ENCODE measurements around the gene ADCY3. TPM values are rescaled to one million over a fixed set of nuclear protein-coding genes. Genes with fewer than 3 reads are reported as not detected.
A peak's percentile ranks its signal among the peaks of the same experiment; 100 is the strongest.

Gene ADCY3
- total and polyA plus RNA-seq, 7 experiments from 2014 or later = 2.0 to 44.7 (median 5.1) TPM

DNA sequence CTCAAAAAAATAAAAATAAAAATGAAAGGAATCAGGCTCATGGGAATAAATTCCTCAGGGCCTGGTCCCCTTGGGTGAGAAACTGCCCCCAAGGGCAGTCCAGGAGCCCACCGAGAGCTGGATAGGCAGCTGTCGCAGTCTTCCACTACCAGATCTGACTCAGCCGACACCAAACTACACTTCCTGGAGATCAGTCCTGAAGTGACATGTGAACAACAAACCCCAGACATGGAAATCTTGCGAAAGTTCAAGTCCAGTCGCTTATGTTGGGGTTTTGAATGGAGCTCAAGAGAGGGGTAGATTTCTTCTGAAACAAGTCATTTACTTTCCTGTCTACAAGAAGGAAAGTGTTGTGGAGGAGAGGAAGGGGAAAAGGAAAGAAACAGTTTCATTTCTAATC, 12.9 kb downstream of the ADCY3 start:
- Histone ChIP-seq H3K27me3 (ENCODE audit: control insufficient read depth in 2 of 2, insufficient read depth in 2 of 2, low read length in 2 of 2) (no peaks in the 10 kb centered on the region), H3K9me3 (ENCODE audit: control insufficient read depth in 2 of 3, low read length in 3 of 3) (no peaks in the 10 kb centered on the region), H3K4me3 (ENCODE audit: low read length) (no peak overlapping the region), H3K4me1 (ENCODE audit: control insufficient read depth in 2 of 2, insufficient read depth in 2 of 2, low read length in 2 of 2) (no peaks in the 10 kb centered on the region), H3K36me3 (ENCODE audit: control insufficient read depth in 2 of 3, insufficient read depth in 3 of 3, low read length in 3 of 3) (no peaks in the 10 kb centered on the region), H3K27ac (ENCODE audit: low read depth, low read length) (no peak overlapping the region)
- intact Hi-C loops (cut with micrococcal nuclease) = no loop called here
- Mint-ChIP-seq H3K9me3 (peaks cover 0 to 5% (median 0%) of the 10 kb centered on the region in 11 donors), H3K4me3 (no peak overlapping the region), H3K27ac (no peak overlapping the region), H3K4me1 (peaks cover 0 to 17% (median 5%) of the 10 kb centered on the region in 7 donors), H3K36me3 (peaks cover 7 to 38% (median 31%) of the 10 kb centered on the region in 5 donors), H3K27me3 (no peaks in the 10 kb centered on the region)
- CTCF ChIA-PET = no interaction called here
- POLR2A ChIA-PET = interaction anchor here (0.7 kb wide), 1 partner anchor 307 kb away, joined by 3 read pairs; no protein-coding TSS in a partner anchor
- ATAC-seq = no peak
- DNase-seq = no peak

DNA sequence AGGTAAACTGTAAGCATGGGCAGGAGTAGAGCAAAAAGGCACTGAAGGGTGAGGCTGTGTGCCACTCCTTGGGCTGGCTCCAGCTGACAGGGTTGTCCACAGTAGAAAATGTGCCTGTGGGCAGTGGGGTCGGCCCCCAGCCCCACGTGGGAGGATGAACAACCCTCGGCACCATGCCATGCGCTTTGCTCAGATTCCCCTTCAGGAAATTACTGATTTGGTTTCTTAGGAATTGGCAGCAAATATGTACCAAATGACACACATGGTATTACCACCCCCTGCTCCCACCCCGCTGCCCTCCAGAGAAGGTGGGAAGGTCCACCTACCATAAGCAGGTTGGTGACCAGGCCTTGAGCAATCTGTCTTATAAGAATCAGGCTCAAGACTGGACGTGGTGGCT, 13.6 kb downstream of the ADCY3 start:
- H3K27ac Mint-ChIP-seq = no peak overlapping the region

DNA sequence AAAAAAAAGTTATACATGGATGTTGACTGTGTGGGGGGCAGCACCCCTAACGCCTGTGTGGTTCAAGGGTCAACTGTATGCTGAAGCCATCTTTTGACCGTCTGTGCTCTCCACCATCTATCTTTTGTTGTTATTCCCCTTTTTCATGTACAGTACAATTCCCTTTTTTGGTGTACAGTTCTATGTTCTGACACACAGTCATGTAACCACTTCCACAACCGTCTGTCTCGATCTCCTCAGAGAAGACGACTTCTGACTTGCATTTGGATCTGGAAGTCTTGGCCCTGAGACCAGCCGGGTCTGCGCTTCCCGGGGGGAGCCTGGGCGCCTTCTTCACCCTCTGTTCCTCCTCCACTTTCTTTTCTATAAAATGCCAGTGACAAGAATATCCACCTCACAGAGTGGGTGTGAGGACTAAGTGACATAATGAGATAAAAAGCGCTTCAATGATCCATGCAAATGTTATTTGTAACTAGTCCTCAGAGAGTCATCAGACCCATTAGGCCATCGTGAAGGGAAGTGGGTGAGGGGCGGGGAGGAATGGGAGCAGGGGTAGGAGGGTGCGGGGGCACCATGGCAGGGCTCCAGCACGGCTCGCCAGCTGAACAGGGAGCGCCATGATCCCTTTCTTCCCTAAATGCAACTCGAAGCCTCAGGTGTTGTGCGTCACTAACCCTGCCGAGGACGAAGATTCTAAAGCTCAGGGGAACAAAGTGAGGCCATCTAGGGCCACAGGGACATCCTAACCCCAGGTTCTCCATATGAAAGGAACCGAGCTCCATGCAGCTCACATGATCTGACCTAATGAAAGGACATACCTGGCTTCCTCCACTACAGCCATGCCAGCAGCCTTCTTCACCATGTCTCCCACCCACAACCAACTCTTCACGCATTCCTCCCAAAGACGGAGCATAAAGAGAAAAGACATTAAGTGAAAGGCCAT, 16.6 kb downstream of the ADCY3 start:
- intact Hi-C loops (cut with micrococcal nuclease) = no loop called here
- DNase-seq = no peak
- Mint-ChIP-seq H3K27ac (no peak overlapping the region), H3K9me3 (peaks cover 0 to 5% (median 0%) of the 10 kb centered on the region in 11 donors), H3K36me3 (peaks cover 7 to 32% (median 29%) of the 10 kb centered on the region in 5 donors), H3K4me3 (no peak overlapping the region), H3K27me3 (no peaks in the 10 kb centered on the region), H3K4me1 (peaks cover 0 to 6% (median 4%) of the 10 kb centered on the region in 7 donors)
- H3K27me3 ChIP-seq (ENCODE audit: control insufficient read depth in 2 of 2, insufficient read depth in 2 of 2, low read length in 2 of 2) = no peaks in the 10 kb centered on the region
- CTCF ChIA-PET = no interaction called here
- H3K27ac ChIP-seq (ENCODE audit: low read depth, low read length) = no peak overlapping the region
- ATAC-seq = no peak
- H3K4me1 ChIP-seq (ENCODE audit: control insufficient read depth in 2 of 2, insufficient read depth in 2 of 2, low read length in 2 of 2) = no peaks in the 10 kb centered on the region
- no peaks in the 10 kb centered on the region for H3K36me3 ChIP-seq (ENCODE audit: control insufficient read depth in 2 of 3, insufficient read depth in 3 of 3, low read length in 3 of 3)
- H3K9me3 ChIP-seq (ENCODE audit: control insufficient read depth in 2 of 3, low read length in 3 of 3) = no peaks in the 10 kb centered on the region
- H3K4me3 ChIP-seq (ENCODE audit: low read length) = no peak overlapping the region
- POLR2A ChIA-PET = no interaction called here

More for the DNA sequence above, 13.6 kb downstream of the ADCY3 start:
- Mint-ChIP-seq H3K9me3 (peaks cover 0 to 5% (median 0%) of the 10 kb centered on the region in 11 donors), H3K36me3 (peaks cover 7 to 35% (median 31%) of the 10 kb centered on the region in 5 donors), H3K4me1 (peaks cover 0 to 17% (median 5%) of the 10 kb centered on the region in 7 donors), H3K4me3 (no peak overlapping the region), H3K27me3 (no peaks in the 10 kb centered on the region)
- DNase-seq = no peak
- H3K27ac ChIP-seq (ENCODE audit: low read depth, low read length) = no peak overlapping the region
- ChIA-PET CTCF (no interaction called here), POLR2A (no interaction called here)
- intact Hi-C loops (cut with micrococcal nuclease) = no loop called here
- H3K36me3 ChIP-seq (ENCODE audit: control insufficient read depth in 2 of 3, insufficient read depth in 3 of 3, low read length in 3 of 3) = no peaks in the 10 kb centered on the region
- H3K9me3 ChIP-seq (ENCODE audit: control insufficient read depth in 2 of 3, low read length in 3 of 3) = no peaks in the 10 kb centered on the region
- ATAC-seq = no peak
- H3K27me3 ChIP-seq (ENCODE audit: control insufficient read depth in 2 of 2, insufficient read depth in 2 of 2, low read length in 2 of 2) = no peaks in the 10 kb centered on the region
- no peak overlapping the region for H3K4me3 ChIP-seq (ENCODE audit: low read length)
- H3K4me1 ChIP-seq (ENCODE audit: control insufficient read depth in 2 of 2, insufficient read depth in 2 of 2, low read length in 2 of 2) = no peaks in the 10 kb centered on the region

DNA sequence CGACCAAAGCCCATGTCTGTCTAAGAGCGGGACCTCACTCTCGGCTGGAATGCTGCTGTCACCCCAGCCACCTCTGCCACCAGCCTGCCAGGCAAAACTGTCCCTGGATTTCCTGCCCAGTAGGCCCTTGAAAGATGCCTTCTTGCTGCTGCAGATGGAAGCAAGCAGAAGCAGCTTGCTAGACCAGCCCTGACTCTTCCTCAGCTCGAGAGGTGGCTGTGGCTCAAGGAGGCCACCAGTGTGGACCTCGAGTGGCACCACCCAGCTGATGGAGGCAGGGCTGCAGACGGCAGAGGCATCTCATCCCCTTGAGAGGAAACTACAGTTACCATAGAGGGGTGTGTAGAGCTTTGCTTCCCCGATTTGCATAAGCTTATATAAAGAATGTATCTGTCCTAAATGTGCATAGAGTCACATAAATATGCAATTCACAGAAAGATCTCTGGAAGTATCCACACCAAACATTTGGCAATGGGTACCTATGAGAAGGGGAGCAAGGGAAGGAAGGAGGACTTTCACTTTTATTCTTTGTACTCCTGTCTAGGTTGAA, 20.6 kb downstream of the ADCY3 start:
- ChIA-PET CTCF (no interaction called here), POLR2A (no interaction called here)
- no peaks in the 10 kb centered on the region for H3K27me3 Mint-ChIP-seq
- Histone ChIP-seq H3K36me3 (ENCODE audit: control insufficient read depth in 2 of 3, insufficient read depth in 3 of 3, low read length in 3 of 3) (no peaks in the 10 kb centered on the region), H3K4me3 (ENCODE audit: low read length) (no peak overlapping the region), H3K9me3 (ENCODE audit: control insufficient read depth in 2 of 3, low read length in 3 of 3) (peaks cover 0 to 13% (median 0%) of the 10 kb centered on the region in 3 experiments), H3K27ac (ENCODE audit: low read depth, low read length) (no peak overlapping the region), H3K4me1 (ENCODE audit: control insufficient read depth in 2 of 2, insufficient read depth in 2 of 2, low read length in 2 of 2) (no peaks in the 10 kb centered on the region), H3K27me3 (ENCODE audit: control insufficient read depth in 2 of 2, insufficient read depth in 2 of 2, low read length in 2 of 2) (no peaks in the 10 kb centered on the region)
- H3K4me1 Mint-ChIP-seq = peaks cover 0 to 6% (median 0%) of the 10 kb centered on the region in 7 donors
- no peak for DNase-seq
- H3K9me3 Mint-ChIP-seq = peaks cover 12 to 31% (median 24%) of the 10 kb centered on the region in 11 donors
- no peak for ATAC-seq
- intact Hi-C loops (cut with micrococcal nuclease) = no loop called here
- no peak overlapping the region for H3K4me3 Mint-ChIP-seq
- peak overlapping the region in 2 of 9 donors; percentile 13 to 24 for H3K27ac Mint-ChIP-seq
- peaks cover 20 to 56% (median 50%) of the 10 kb centered on the region in 5 donors for H3K36me3 Mint-ChIP-seq

DNA sequence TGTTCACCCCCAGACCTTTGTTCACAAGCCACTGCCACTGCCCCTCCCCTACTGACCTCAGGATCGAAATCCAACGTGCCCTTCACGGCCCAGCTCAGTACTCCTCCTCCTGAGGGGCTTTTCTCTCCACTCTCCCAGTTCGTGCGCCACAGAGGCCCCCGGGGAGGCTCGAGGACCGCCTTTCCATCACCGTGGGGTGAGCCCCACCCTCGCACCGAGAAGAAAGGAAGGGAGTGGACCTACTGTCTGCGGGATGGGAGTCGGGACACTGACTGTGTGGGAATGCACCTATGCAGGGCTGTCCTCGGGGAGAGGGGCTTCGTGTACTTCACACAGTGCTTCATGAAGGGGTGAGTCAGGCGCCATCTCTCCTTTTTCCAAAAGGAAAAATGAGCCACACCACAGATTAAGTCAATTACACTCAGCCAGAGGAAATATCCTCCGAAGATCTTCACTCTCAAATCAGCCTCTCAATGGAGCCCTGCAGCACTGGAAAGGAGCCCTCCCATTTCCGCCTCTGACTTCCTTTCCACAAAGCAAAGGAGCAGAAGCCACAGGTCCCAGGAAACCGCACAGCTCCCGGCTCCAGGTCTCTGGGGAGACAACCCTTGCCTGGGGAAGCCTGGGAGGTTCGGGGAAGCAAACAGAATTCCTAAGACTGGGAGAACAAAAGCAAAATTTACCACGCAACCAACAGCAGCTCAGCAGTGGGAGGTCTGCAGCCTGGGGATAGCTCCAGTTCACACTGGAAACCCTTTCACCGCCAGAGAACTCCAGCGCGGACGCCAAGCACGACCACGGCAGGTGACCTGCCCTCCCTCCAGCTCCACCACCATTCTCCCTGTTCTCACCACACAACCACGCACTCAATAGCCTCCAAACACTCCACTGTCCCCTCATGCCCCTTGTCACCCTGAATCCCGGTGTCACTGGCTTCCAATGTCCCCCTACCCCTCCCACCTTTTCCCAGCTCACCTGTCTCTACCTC, 21.6 kb downstream of the ADCY3 start:
- Histone ChIP-seq H3K9me3 (ENCODE audit: control insufficient read depth in 2 of 3, low read length in 3 of 3) (peaks cover 0 to 13% (median 0%) of the 10 kb centered on the region in 3 experiments), H3K4me3 (ENCODE audit: low read length) (no peak overlapping the region), H3K36me3 (ENCODE audit: control insufficient read depth in 2 of 3, insufficient read depth in 3 of 3, low read length in 3 of 3) (no peaks in the 10 kb centered on the region), H3K27ac (ENCODE audit: low read depth, low read length) (no peak overlapping the region), H3K27me3 (ENCODE audit: control insufficient read depth in 2 of 2, insufficient read depth in 2 of 2, low read length in 2 of 2) (no peaks in the 10 kb centered on the region), H3K4me1 (ENCODE audit: control insufficient read depth in 2 of 2, insufficient read depth in 2 of 2, low read length in 2 of 2) (no peaks in the 10 kb centered on the region)
- peaks cover 0 to 6% (median 0%) of the 10 kb centered on the region in 7 donors for H3K4me1 Mint-ChIP-seq
- peaks cover 12 to 39% (median 30%) of the 10 kb centered on the region in 11 donors for H3K9me3 Mint-ChIP-seq
- POLR2A ChIA-PET = no interaction called here
- ATAC-seq (no peak), DNase-seq (no peak)
- H3K36me3 Mint-ChIP-seq = peaks cover 19 to 58% (median 47%) of the 10 kb centered on the region in 5 donors
- H3K27ac Mint-ChIP-seq = peak overlapping the region in 1 of 9 donors; percentile 24
- intact Hi-C loops (cut with micrococcal nuclease) = no loop called here
- H3K4me3 Mint-ChIP-seq = no peak overlapping the region
- CTCF ChIA-PET = no interaction called here
- no peaks in the 10 kb centered on the region for H3K27me3 Mint-ChIP-seq

DNA sequence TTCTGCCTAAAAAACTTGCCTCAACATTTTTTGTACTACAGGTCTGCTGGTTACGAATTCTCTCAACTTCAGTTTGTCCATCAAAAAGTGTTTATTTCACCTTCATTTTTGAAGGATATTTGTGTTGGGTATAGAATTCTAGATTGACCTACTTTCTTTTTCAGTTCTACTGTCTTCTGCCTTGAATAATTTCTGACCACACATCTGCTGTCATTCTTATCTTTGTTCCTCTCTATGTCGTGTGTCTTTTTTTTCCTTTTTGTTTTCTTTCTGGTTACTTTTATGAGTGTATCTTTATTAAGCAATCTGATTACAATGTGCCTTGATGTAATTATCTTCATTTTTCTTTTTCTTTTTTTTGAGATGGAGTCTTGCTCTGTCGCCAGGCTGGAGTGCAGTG, 25.3 kb downstream of the ADCY3 start:
- no peaks in the 10 kb centered on the region for H3K27me3 Mint-ChIP-seq
- CTCF ChIA-PET = no interaction called here
- no peaks in the 10 kb centered on the region for H3K36me3 ChIP-seq (ENCODE audit: control insufficient read depth in 2 of 3, insufficient read depth in 3 of 3, low read length in 3 of 3)

More for the DNA sequence above, 25.3 kb downstream of the ADCY3 start:
- Mint-ChIP-seq H3K4me3 (no peak overlapping the region), H3K4me1 (peaks cover 0 to 6% (median 0%) of the 10 kb centered on the region in 7 donors), H3K9me3 (peaks cover 12 to 40% (median 35%) of the 10 kb centered on the region in 11 donors), H3K36me3 (peaks cover 14 to 55% (median 36%) of the 10 kb centered on the region in 5 donors), H3K27ac (no peak overlapping the region)
- no peaks in the 10 kb centered on the region for H3K27me3 ChIP-seq (ENCODE audit: control insufficient read depth in 2 of 2, insufficient read depth in 2 of 2, low read length in 2 of 2)
- no peak overlapping the region for H3K27ac ChIP-seq (ENCODE audit: low read depth, low read length)
- DNase-seq (no peak), ATAC-seq (no peak)
- H3K4me3 ChIP-seq (ENCODE audit: low read length) = no peak overlapping the region
- intact Hi-C loops (cut with micrococcal nuclease) = no loop called here
- peaks cover 0 to 13% (median 0%) of the 10 kb centered on the region in 3 experiments for H3K9me3 ChIP-seq (ENCODE audit: control insufficient read depth in 2 of 3, low read length in 3 of 3)
- POLR2A ChIA-PET = no interaction called here
- no peaks in the 10 kb centered on the region for H3K4me1 ChIP-seq (ENCODE audit: control insufficient read depth in 2 of 2, insufficient read depth in 2 of 2, low read length in 2 of 2)
